Mucosa of gallbladder (tissue), 1 donor: Measurements from ENCODE around the gene HSD17B7. TPM values are rescaled to one million over a fixed set of nuclear protein-coding genes. Genes with fewer than 3 reads are reported as not detected.
"Not testable (repeated sequence)": the region's sequence is repeated elsewhere in the genome, so short reads cannot be mapped to it uniquely, and the experiment has no call there.

Experiments used
- DNase-seq: peaks from one replicate; pipeline ENCODE4 v3.0.0-alpha.2; 2020; ENCODE audit warnings: low spot score
- total RNA-seq: library from RNA; stranded (reverse); gene quantifications from one replicate; pipeline ENCODE4 v1.2.1, GENCODE V29; 2021
- donor health status: DM: no; HTN: no; CAD: no.

HSD17B7 gene
- total RNA-seq: 34.0 TPM

GRCh38 chr1:162790303-162790984, at the start of gene HSD17B7:
Gene HSD17B7 (plus strand): TSS chr1:162790702. CDS start chr1:162790801, 99 bp downstream.
- peak; percentile 83 for DNase-seq

- peak; percentile 21 for DNase-seq
Measured at GRCh38 chr1:162740755-162741154, 49.7 kb upstream of the HSD17B7 start.

GRCh38 chr1:162741574-162741973, 48.9 kb upstream of the HSD17B7 start:
- DNase-seq: no peak

GRCh38 chr1:162746264-162746942, 44.1 kb upstream of the HSD17B7 start:
- DNase-seq: not testable (repeated sequence)

- DNase-seq: no peak
Measured at GRCh38 chr1:162753001-162753658, 37.4 kb upstream of the HSD17B7 start.

- no peak for DNase-seq
Measured at GRCh38 chr1:162753998-162754585, 36.4 kb upstream of the HSD17B7 start.

GRCh38 chr1:162755306-162755705, 35.2 kb upstream of the HSD17B7 start:
- DNase-seq: no peak

- DNase-seq: no peak
Measured at GRCh38 chr1:162756523-162756922, 34.0 kb upstream of the HSD17B7 start.

GRCh38 chr1:162757476-162757875, 33.0 kb upstream of the HSD17B7 start:
- no peak for DNase-seq

GRCh38 chr1:162765788-162766187, 24.7 kb upstream of the HSD17B7 start:
- DNase-seq: no peak

GRCh38 chr1:162772571-162773154, 17.8 kb upstream of the HSD17B7 start:
- DNase-seq: no peak

- DNase-seq: no peak
Measured at GRCh38 chr1:162774007-162774406, 16.5 kb upstream of the HSD17B7 start.

GRCh38 chr1:162779043-162779442, 11.5 kb upstream of the HSD17B7 start:
- no peak for DNase-seq

GRCh38 chr1:162782671-162783070, 7.8 kb upstream of the HSD17B7 start:
- no peak for DNase-seq

- DNase-seq: not testable (repeated sequence)
Measured at GRCh38 chr1:162784926-162785325, 5.6 kb upstream of the HSD17B7 start.

GRCh38 chr1:162788783-162789182, 1.7 kb upstream of the HSD17B7 start:
- DNase-seq: not testable (repeated sequence)

- DNase-seq: not testable (repeated sequence)
Measured at GRCh38 chr1:162790985-162791357, 469 bp downstream of the HSD17B7 start.

- DNase-seq: not testable (repeated sequence)
Measured at GRCh38 chr1:162794284-162794683, 3.8 kb downstream of the HSD17B7 start.

- DNase-seq: not testable (repeated sequence)
Measured at GRCh38 chr1:162796617-162797279, 6.2 kb downstream of the HSD17B7 start.

- peak; percentile 59 for DNase-seq
Measured at GRCh38 chr1:162799995-162800830, 9.7 kb downstream of the HSD17B7 start.

GRCh38 chr1:162807503-162807902, 17.0 kb downstream of the HSD17B7 start:
- not testable (repeated sequence) for DNase-seq
